ENCODE data around the gene CYB5D1.

CYB5D1 gene

GRCh38 chr17:7844292-7845154 lies 13.3 kb upstream of the CYB5D1 start:
- peak; percentile 94 for DNase-seq (ENCODE audit: low read depth)

- no peak for DNase-seq (ENCODE audit: low read depth)
Measured at GRCh38 chr17:7845359-7846062, 12.3 kb upstream of the CYB5D1 start.

- DNase-seq (ENCODE audit: low read depth) = no peak
Measured at GRCh38 chr17:7846063-7846735, 11.6 kb upstream of the CYB5D1 start.

- DNase-seq (ENCODE audit: low read depth) = no peak
Measured at GRCh38 chr17:7846765-7847661, 10.8 kb upstream of the CYB5D1 start.

DNA sequence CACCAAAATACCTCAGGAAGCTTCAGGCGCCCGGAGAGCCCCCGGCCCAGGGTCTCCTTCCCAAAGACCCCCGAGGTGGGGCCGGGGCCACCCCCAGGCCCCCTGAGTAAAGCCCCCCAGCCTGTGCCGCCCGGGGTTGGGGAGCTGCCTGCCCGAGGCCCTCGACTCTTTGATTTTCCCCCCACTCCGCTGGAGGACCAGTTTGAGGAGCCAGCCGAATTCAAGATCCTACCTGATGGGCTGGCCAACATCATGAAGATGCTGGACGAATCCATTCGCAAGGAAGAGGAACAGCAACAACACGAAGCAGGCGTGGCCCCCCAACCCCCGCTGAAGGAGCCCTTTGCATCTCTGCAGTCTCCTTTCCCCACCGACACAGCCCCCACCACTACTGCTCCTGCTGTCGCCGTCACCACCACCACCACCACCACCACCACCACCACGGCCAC lies 9.6 kb upstream of the CYB5D1 start:
- DNase-seq (ENCODE audit: low read depth) = no peak

- DNase-seq (ENCODE audit: low read depth) = no peak
Measured at GRCh38 chr17:7848739-7849129, 9.1 kb upstream of the CYB5D1 start.

GRCh38 chr17:7849130-7849750 lies 8.6 kb upstream of the CYB5D1 start:
- DNase-seq (ENCODE audit: low read depth) = no peak

DNA sequence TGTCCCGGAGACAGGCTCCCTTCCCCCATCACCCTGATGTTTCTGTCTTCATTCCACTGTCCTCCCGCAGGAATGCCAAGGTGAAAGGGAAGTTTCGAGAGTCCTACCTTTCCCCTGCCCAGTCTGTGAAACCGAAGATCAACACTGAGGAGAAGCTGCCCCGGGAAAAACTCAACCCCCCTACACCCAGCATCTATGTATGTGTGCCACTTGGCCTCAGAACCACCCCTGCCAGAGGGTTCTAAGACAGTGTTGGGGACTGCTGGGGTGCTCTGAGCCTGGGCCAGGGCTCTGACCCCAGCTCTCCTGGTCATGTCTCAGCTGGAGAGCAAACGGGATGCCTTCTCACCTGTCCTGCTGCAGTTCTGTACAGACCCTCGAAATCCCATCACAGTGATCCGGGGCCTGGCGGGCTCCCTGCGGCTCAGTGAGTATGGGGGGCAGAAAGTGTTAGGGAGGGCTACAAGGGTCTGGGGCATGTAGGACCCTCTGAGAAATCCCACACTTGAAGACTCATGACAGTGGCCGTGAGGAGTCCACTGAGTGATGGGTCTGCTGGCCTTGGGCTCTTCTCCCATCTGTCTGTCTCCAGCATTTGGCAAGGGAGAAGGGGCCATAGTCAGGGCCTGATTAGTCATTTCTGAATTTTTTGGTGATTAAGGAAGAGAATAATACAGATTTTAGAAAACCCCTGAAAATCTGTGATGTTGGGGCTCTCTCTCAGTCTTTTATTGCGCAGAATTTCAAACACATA lies 7.9 kb upstream of the CYB5D1 start:
- no peak for DNase-seq (ENCODE audit: low read depth)

GRCh38 chr17:7850701-7851437 lies 6.9 kb upstream of the CYB5D1 start:
- DNase-seq (ENCODE audit: low read depth) = no peak

DNA sequence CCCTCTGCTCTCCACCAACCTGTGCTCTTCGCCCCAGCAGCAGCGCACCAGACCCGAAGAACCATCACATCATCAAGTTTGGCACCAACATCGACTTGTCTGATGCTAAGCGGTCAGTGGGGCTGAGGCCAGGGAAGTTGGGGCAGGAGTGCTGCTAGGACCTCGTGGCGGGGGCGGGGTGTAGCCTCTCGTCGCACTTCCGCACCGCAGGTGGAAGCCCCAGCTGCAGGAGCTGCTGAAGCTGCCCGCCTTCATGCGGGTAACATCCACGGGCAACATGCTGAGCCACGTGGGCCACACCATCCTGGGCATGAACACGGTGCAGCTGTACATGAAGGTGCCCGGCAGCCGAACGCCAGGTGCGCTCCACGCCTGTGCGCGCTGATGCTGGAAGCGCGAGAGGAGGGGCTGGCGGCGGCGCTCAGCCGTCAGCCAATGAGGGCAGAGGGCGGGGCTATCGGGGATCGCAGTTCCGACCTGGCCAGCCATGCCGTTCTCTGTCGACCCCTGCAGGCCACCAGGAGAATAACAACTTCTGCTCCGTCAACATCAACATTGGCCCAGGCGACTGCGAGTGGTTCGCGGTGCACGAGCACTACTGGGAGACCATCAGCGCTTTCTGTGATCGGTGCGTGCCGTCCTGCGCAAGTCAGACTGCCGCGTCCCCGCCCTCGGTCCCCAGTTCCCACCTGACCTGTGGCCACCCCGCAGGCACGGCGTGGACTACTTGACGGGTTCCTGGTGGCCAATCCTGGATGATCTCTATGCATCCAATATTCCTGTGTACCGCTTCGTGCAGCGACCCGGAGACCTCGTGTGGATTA lies 6.2 kb upstream of the CYB5D1 start:
- DNase-seq (ENCODE audit: low read depth) = peak; percentile 81

GRCh38 chr17:7852262-7852670 lies 5.5 kb upstream of the CYB5D1 start:
- DNase-seq (ENCODE audit: low read depth) = no peak

DNA sequence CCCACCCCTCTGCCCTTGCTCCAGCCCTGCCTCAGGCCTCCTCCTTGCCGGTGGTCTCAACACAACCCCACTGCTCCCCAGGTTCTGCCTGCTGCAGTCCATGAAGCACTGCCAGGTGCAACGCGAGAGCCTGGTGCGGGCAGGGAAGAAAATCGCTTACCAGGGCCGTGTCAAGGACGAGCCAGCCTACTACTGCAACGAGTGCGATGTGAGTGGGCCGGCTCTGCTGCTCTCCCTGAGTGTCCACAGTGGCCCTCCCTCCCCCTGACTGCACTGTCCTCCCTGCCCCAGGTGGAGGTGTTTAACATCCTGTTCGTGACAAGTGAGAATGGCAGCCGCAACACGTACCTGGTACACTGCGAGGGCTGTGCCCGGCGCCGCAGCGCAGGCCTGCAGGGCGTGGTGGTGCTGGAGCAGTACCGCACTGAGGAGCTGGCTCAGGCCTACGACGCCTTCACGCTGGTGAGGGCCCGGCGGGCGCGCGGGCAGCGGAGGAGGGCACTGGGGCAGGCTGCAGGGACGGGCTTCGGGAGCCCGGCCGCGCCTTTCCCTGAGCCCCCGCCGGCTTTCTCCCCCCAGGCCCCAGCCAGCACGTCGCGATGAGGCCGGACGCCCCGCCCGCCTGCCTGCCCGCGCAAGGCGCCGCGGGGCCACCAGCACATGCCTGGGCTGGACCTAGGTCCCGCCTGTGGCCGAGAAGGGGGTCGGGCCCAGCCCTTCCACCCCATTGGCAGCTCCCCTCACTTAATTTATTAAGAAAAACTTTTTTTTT lies 4.7 kb upstream of the CYB5D1 start:
- DNase-seq (ENCODE audit: low read depth) = peak; percentile 34

DNA sequence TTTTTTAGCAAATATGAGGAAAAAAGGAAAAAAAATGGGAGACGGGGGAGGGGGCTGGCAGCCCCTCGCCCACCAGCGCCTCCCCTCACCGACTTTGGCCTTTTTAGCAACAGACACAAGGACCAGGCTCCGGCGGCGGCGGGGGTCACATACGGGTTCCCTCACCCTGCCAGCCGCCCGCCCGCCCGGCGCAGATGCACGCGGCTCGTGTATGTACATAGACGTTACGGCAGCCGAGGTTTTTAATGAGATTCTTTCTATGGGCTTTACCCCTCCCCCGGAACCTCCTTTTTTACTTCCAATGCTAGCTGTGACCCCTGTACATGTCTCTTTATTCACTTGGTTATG lies 4.1 kb upstream of the CYB5D1 start:
- peak; percentile 30 for DNase-seq (ENCODE audit: low read depth)

GRCh38 chr17:7854078-7854777 lies 3.6 kb upstream of the CYB5D1 start:
- DNase-seq (ENCODE audit: low read depth) = no peak

- DNase-seq (ENCODE audit: low read depth) = peak; percentile 85
Measured at GRCh38 chr17:7854851-7855659, 2.7 kb upstream of the CYB5D1 start, which contains the start of gene TMEM88. TMEM88 (plus strand) TSS chr17:7855066; CDS start chr17:7855075, 9 bp downstream.

DNA sequence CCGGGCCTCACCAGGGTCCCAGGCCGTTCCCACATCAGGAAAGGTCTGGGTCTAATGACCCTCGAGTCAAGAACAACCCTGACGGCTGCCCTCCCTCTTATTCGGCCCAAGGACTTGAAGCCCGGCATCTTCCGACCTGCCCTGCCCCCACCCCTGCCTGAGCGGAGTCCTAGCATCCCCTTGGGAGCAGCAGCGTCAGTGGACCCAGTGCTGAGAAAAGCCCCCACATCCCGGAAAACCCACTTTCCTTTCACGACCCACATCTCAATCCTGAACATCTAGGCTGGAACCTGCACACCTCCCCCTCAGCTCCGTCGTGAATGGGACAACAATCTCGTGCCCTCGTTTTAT lies 2.2 kb upstream of the CYB5D1 start:
- DNase-seq (ENCODE audit: low read depth) = no peak

Data from amniotic epithelial cell (primary cell).